Occipital lobe (tissue), 2 donors: ENCODE measurements around the gene TNRC6B. TPM values are rescaled to one million over a fixed set of nuclear protein-coding genes. Genes with fewer than 3 reads are reported as not detected.
A peak's percentile ranks its signal among the peaks of the same experiment; 100 is the strongest.
"Not testable (repeated sequence)": the region's sequence is repeated elsewhere in the genome, so short reads cannot be mapped to it uniquely, and the experiment has no call there.

Experiments used
- DNase-seq: peaks from one replicate; lab custom pipeline; 2025; lab: John Stamatoyannopoulos, UW
- total RNA-seq: library from RNA; depleted of rRNA; stranded (reverse); fragments of >200 nt; gene quantifications from one replicate; pipeline ENCODE4 v1.2.3, GENCODE V29; 2014

TNRC6B gene
- total RNA-seq, 1 donor from 2014 or later, result 44.3 TPM

GRCh38 chr22:40183029-40183581 lies 5.4 kb downstream of the TNRC6B start:
- DNase-seq, result no peak

GRCh38 chr22:40183603-40184002 lies 5.9 kb downstream of the TNRC6B start:
- DNase-seq, result not testable (repeated sequence)

- DNase-seq, result no peak
Measured at GRCh38 chr22:40187389-40187788, 9.7 kb downstream of the TNRC6B start.

GRCh38 chr22:40189997-40190396 lies 12.3 kb downstream of the TNRC6B start:
- no peak for DNase-seq

GRCh38 chr22:40190501-40190900 lies 12.8 kb downstream of the TNRC6B start:
- DNase-seq, result no peak

GRCh38 chr22:40193429-40194421 lies 16.0 kb downstream of the TNRC6B start:
- no peak for DNase-seq

- no peak for DNase-seq
Measured at GRCh38 chr22:40194656-40195055, 16.9 kb downstream of the TNRC6B start.

- DNase-seq, result no peak
Measured at GRCh38 chr22:40196628-40197360, 19.1 kb downstream of the TNRC6B start.

- not testable (repeated sequence) for DNase-seq
Measured at GRCh38 chr22:40197421-40197820, 19.7 kb downstream of the TNRC6B start.

- no peak for DNase-seq
Measured at GRCh38 chr22:40198733-40199132, 21.0 kb downstream of the TNRC6B start.

- DNase-seq, result no peak
Measured at GRCh38 chr22:40199223-40199622, 21.5 kb downstream of the TNRC6B start.

GRCh38 chr22:40199852-40200251 lies 22.1 kb downstream of the TNRC6B start:
- DNase-seq, result no peak

GRCh38 chr22:40200795-40201530 lies 23.2 kb downstream of the TNRC6B start:
- DNase-seq, result peak; percentile 32

- no peak for DNase-seq
Measured at GRCh38 chr22:40202225-40202944, 24.7 kb downstream of the TNRC6B start.

GRCh38 chr22:40203572-40203971 lies 25.8 kb downstream of the TNRC6B start:
- DNase-seq, result no peak

- no peak for DNase-seq
Measured at GRCh38 chr22:40204321-40205116, 26.8 kb downstream of the TNRC6B start.

GRCh38 chr22:40206561-40206960 lies 28.8 kb downstream of the TNRC6B start:
- DNase-seq, result no peak

- DNase-seq, result no peak
Measured at GRCh38 chr22:40210818-40211217, 33.1 kb downstream of the TNRC6B start.

- no peak for DNase-seq
Measured at GRCh38 chr22:40211476-40212054, 33.8 kb downstream of the TNRC6B start.
